Measurements from ENCODE around the gene THSD4.

The THSD4 gene

GRCh38 chr15:71336671-71337070 lies 221.4 kb downstream of the THSD4 start:
- no peaks in the 10 kb centered on the region for H3F3A ChIP-seq (ENCODE audit: control insufficient read depth, insufficient read depth)
- no peak overlapping the region for H3K4me2 ChIP-seq (ENCODE audit: low read length)
- H3K9me3 ChIP-seq (ENCODE audit: control insufficient read depth, insufficient read depth, low read length): no peaks in the 10 kb centered on the region
- H4K20me1 ChIP-seq (ENCODE audit: control insufficient read depth, insufficient read depth, low read depth, low read length): no peaks in the 10 kb centered on the region
- no peaks in the 10 kb centered on the region for H3K27me3 ChIP-seq (ENCODE audit: control insufficient read depth, low read length)
- no peaks in the 10 kb centered on the region for H3K36me3 ChIP-seq (ENCODE audit: control insufficient read depth, low read length)
- H3K9me2 ChIP-seq (replicated peaks; ENCODE audit: control insufficient read depth, low read length): no peaks in the 10 kb centered on the region
- H3K4me3 ChIP-seq (ENCODE audit: low read length): no peak overlapping the region
- H3K79me2 ChIP-seq (ENCODE audit: control insufficient read depth, low read length): no peaks in the 10 kb centered on the region
- H3K27ac ChIP-seq (ENCODE audit: low read depth, low read length): no peak overlapping the region
- H3K4me1 ChIP-seq (ENCODE audit: control insufficient read depth, low read length): no peaks in the 10 kb centered on the region
- TF ChIP-seq CTCF (IDR thresholded peaks at IDR 0.05; ENCODE audit: low read depth, low read length, poor library complexity, severe bottlenecking): no peak
- no peak for TF ChIP-seq EZH2phosphoT487 (IDR thresholded peaks at IDR 0.05; ENCODE audit: borderline replicate concordance, low read length)

GRCh38 chr15:71337197-71337845 lies 222.1 kb downstream of the THSD4 start:
- no peaks in the 10 kb centered on the region for H3K27me3 ChIP-seq (ENCODE audit: control insufficient read depth, low read length)
- H3K27ac ChIP-seq (ENCODE audit: low read depth, low read length): no peak overlapping the region
- no peak overlapping the region for H3K4me3 ChIP-seq (ENCODE audit: low read length)
- H3K9me2 ChIP-seq (replicated peaks; ENCODE audit: control insufficient read depth, low read length): no peaks in the 10 kb centered on the region
- no peaks in the 10 kb centered on the region for H3F3A ChIP-seq (ENCODE audit: control insufficient read depth, insufficient read depth)
- H3K4me1 ChIP-seq (ENCODE audit: control insufficient read depth, low read length): no peaks in the 10 kb centered on the region
- H3K36me3 ChIP-seq (ENCODE audit: control insufficient read depth, low read length): no peaks in the 10 kb centered on the region
- H3K9me3 ChIP-seq (ENCODE audit: control insufficient read depth, insufficient read depth, low read length): no peaks in the 10 kb centered on the region
- no peaks in the 10 kb centered on the region for H4K20me1 ChIP-seq (ENCODE audit: control insufficient read depth, insufficient read depth, low read depth, low read length)
- TF ChIP-seq EZH2phosphoT487 (IDR thresholded peaks at IDR 0.05; ENCODE audit: borderline replicate concordance, low read length): no peak
- no peak for TF ChIP-seq CTCF (IDR thresholded peaks at IDR 0.05; ENCODE audit: low read depth, low read length, poor library complexity, severe bottlenecking)
- no peak overlapping the region for H3K4me2 ChIP-seq (ENCODE audit: low read length)
- no peaks in the 10 kb centered on the region for H3K79me2 ChIP-seq (ENCODE audit: control insufficient read depth, low read length)

GRCh38 chr15:71338265-71338664 lies 223.0 kb downstream of the THSD4 start:
- no peaks in the 10 kb centered on the region for H3K27me3 ChIP-seq (ENCODE audit: control insufficient read depth, low read length)
- no peaks in the 10 kb centered on the region for H3K4me1 ChIP-seq (ENCODE audit: control insufficient read depth, low read length)
- no peak overlapping the region for H3K4me3 ChIP-seq (ENCODE audit: low read length)
- H3F3A ChIP-seq (ENCODE audit: control insufficient read depth, insufficient read depth): no peaks in the 10 kb centered on the region
- no peaks in the 10 kb centered on the region for H3K79me2 ChIP-seq (ENCODE audit: control insufficient read depth, low read length)
- no peak overlapping the region for H3K27ac ChIP-seq (ENCODE audit: low read depth, low read length)
- no peak overlapping the region for H3K4me2 ChIP-seq (ENCODE audit: low read length)
- H3K9me3 ChIP-seq (ENCODE audit: control insufficient read depth, insufficient read depth, low read length): no peaks in the 10 kb centered on the region
- no peaks in the 10 kb centered on the region for H4K20me1 ChIP-seq (ENCODE audit: control insufficient read depth, insufficient read depth, low read depth, low read length)
- TF ChIP-seq EZH2phosphoT487 (IDR thresholded peaks at IDR 0.05; ENCODE audit: borderline replicate concordance, low read length): no peak
- no peak for TF ChIP-seq CTCF (IDR thresholded peaks at IDR 0.05; ENCODE audit: low read depth, low read length, poor library complexity, severe bottlenecking)
- H3K36me3 ChIP-seq (ENCODE audit: control insufficient read depth, low read length): no peaks in the 10 kb centered on the region
- H3K9me2 ChIP-seq (replicated peaks; ENCODE audit: control insufficient read depth, low read length): no peaks in the 10 kb centered on the region
